Stimulated activated effector memory CD8-positive, alpha-beta T cell treated with anti-CD3 and anti-CD28 coated beads, Interleukin-12 subunit alpha, Interleukin-12 subunit beta, amount 100 ng/mL, for 72 hours (primary cell): ENCODE measurements around the gene CUX1.
"Not testable (repeated sequence)": the region's sequence is repeated elsewhere in the genome, so short reads cannot be mapped to it uniquely, and the experiment has no call there.

ENCODE experiments used
- ATAC-seq: fragments of 150-1000 bp; cut with Tn5 transposase; 2 replicates; pipeline ENCODE4 v1.10.0; 2021
- DNase-seq, 2 donors: peaks; one replicate each; pipeline ENCODE4 v3.0.0; 2021 to 2022; ENCODE audit warnings: low spot score in 2 of 2
- H3K27ac Mint-ChIP-seq: one replicate; pipeline ENCODE4 v1.8.0; 2022; ENCODE audit warnings: mild to moderate bottlenecking, mixed read lengths
- H3K36me3 Mint-ChIP-seq: one replicate; pipeline ENCODE4 v1.8.0; 2022; ENCODE audit warnings: mild to moderate bottlenecking, mixed read lengths
- H3K4me1 Mint-ChIP-seq: one replicate; pipeline ENCODE4 v1.8.0; 2022; ENCODE audit warnings: mixed read lengths
- H3K4me3 Mint-ChIP-seq: one replicate; pipeline ENCODE4 v1.8.0; 2022; ENCODE audit warnings: mild to moderate bottlenecking, mixed read lengths
- H3K9me3 Mint-ChIP-seq: one replicate; pipeline ENCODE4 v1.8.0; 2022; ENCODE audit warnings: mixed read lengths

The CUX1 gene

DNA sequence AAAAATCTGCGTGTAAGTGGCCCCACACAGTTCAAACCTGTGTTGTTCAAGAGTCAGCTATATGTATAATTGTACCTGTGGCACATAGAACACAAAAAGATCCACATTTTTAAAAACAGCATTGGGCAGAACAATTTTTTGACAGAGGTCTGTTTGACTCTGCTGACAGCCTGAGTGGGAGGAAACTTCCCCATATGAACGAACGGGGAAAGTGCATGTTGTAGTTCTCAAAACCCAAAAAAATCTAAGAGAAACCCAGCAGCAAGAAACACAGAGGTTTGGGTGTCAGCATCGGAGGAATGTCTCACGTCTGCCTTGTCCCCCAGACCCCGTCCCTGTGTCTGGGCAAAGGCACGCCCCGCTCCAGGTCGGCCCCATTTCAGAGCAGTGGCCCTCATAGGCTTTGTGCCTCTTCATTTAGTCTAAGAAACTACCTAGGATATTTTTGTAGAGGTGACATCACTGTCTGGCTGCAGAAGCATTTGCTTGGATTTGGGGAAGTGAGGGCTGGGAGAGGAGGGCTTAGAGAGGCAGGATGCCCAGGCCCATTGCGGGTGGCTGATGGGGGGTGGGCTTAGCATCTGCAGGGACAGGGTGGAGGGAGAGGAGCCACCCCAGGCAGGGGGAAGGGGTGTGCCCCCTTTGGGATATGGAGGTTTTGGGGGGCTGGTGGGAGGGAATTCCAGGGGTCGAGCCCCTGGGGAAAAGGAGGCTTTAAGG lies 11.0 kb downstream of the CUX1 start:
- ATAC-seq, result no peak
- Mint-ChIP-seq H3K27ac (no peak overlapping the region), H3K4me1 (peaks cover 30% of the 10 kb centered on the region), H3K36me3 (peaks cover 6% of the 10 kb centered on the region), H3K9me3 (no peaks in the 10 kb centered on the region), H3K4me3 (no peak overlapping the region)
- no peak for DNase-seq

DNA sequence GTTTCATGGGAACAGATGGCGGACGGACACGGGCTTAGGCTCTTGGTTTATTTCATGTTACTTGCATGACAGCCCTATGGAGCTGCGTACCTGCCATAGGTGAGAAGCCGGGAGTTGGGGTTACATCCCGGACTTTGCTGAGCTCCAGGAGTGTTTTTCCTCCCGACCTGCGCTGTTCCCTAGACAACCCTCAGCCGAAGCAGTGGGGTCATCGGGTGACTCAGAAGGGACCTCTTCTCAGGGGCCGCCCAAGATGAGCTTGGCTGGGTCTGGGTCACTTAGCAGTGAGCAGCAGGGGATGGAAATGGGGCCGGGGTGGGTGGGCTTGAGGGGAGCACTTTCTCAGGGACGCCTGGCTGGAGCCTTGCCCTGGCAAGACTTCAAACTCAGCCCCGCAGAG lies 11.9 kb downstream of the CUX1 start:
- H3K4me3 Mint-ChIP-seq, result no peak overlapping the region
- H3K36me3 Mint-ChIP-seq, result peaks cover 6% of the 10 kb centered on the region
- H3K9me3 Mint-ChIP-seq, result no peaks in the 10 kb centered on the region
- H3K4me1 Mint-ChIP-seq, result peaks cover 30% of the 10 kb centered on the region
- no peak overlapping the region for H3K27ac Mint-ChIP-seq
- ATAC-seq (no peak), DNase-seq (no peak)

DNA sequence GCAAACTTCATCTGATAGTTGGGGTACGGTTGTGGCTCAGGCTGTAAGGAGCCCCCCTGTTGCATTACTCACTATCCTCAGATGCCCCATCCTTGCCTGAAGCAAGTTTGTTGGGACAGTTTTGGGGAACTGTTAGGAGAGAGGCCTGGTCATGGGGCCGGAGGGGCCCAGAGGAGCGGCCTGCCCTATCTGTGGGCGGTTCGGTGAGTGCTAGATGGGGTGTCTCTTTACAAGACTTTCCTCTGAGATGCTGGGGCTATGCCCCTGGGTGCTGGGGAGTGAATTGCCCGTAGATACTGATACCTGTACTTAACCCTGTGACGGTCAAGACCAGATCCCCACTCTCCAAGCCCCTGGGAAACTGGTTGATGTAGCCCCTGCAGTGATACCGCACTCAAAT lies 12.4 kb downstream of the CUX1 start:
- peaks cover 30% of the 10 kb centered on the region for H3K4me1 Mint-ChIP-seq
- no peak for ATAC-seq

DNA sequence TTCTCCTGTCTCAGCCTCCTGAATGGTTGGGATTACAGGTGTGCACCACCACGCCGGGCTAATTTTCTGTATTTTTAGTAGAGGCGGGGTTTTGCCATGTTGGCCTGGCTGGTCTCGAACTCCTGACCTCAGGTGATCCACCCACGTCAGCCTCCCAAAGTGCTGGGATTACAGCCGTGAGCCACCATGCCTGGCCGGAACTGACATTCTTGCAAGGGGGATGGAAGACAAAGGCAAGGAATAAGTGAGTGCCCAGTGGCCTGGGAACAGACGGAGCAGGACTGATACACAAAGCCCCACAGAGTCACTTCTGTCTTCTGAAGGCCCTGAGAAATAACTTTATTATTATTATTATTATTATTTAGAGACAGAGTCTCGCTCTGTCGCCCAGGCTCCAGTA lies 14.0 kb downstream of the CUX1 start:
- not testable (repeated sequence) for DNase-seq, H3K9me3 Mint-ChIP-seq, H3K36me3 Mint-ChIP-seq, H3K4me3 Mint-ChIP-seq, ATAC-seq, H3K27ac Mint-ChIP-seq
- H3K4me1 Mint-ChIP-seq, result peaks cover 32% of the 10 kb centered on the region

More for the DNA sequence above, 12.4 kb downstream of the CUX1 start:
- Mint-ChIP-seq H3K27ac (no peak overlapping the region), H3K9me3 (no peaks in the 10 kb centered on the region), H3K4me3 (no peak overlapping the region), H3K36me3 (peaks cover 6% of the 10 kb centered on the region)
- no peak for DNase-seq

DNA sequence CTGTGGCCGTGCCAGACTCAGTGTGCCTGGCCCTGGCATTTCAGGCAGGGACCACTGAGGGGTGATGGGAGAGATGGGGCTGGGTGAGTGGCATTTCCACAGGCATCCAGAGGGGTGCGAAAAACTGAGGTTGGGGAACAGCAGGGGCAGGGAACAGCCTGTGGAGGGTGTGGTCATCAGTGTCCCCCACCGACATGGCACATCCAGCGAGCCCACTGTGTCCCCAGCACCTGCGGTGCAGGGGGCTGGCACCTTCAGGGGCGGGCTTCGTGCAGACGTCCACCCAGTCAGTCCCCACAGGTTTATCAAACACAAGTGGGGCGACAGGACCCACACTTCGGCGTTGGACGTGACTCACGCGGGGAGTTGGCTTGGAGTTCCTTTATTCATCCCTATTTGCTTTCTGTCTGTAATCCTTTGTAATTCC lies 14.8 kb downstream of the CUX1 start:
- ATAC-seq (no peak), DNase-seq (no peak)
- Mint-ChIP-seq H3K4me3 (no peak overlapping the region), H3K36me3 (peaks cover 6% of the 10 kb centered on the region), H3K9me3 (no peaks in the 10 kb centered on the region), H3K4me1 (peaks cover 25% of the 10 kb centered on the region), H3K27ac (no peak overlapping the region)

DNA sequence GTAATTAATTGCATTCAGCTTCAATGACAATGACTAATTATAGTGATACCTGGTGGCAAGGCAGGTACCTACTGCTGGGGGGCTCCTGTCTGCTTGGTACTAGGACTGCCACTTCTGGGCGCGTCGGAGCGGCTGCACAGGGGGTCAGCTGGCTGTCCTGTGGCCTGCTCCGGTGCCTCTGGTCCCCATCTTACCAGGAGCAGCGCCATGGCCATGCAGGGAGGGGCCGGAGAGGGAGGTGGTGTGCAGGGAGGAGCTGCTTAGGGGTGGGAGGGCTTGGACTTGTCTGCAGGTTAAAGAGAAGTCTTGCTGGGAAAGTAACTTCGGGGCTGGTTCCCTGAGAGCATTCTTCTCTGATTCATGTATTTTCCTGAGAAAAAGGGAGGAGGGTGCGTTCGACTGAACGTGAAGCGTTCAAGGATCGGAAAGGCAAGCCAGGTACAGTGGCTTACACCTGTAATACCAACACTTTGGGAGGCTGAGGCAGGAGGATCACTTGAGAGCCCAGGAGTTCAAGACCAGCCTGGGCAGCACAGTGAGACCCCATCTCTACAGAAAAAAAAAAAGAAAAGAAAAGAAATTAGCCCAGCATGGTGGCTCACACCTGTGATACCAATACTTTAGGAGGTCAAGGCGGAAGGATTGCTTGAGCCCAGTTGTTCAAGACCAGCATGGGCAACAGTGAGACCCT lies 15.4 kb downstream of the CUX1 start:
- Mint-ChIP-seq H3K36me3 (peaks cover 2% of the 10 kb centered on the region), H3K4me3 (no peak overlapping the region), H3K4me1 (peaks cover 19% of the 10 kb centered on the region), H3K9me3 (no peaks in the 10 kb centered on the region), H3K27ac (peak overlapping the region; percentile 41)
- ATAC-seq, result no peak
- DNase-seq, result no peak

DNA sequence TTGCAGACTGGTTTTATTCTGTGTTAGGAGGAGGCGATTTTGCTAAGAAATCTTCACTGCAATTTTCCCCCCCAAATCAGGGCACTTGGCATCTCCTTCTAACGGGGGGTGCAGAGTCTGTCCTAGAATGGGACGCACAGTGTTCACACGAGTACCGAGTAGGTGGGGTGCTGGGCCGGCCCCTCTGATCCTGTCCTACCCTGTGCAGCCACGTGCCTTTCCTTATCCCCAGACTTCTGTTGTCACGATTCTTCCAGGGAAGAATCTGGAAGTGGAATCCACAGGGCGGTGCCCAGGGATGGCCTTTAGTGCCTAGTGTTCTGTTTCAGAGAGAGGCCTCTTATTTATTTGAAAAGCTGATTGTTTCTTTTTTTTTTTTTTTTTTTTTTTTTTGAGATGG lies 16.4 kb downstream of the CUX1 start:
- no peaks in the 10 kb centered on the region for H3K36me3 Mint-ChIP-seq
- H3K4me3 Mint-ChIP-seq, result no peak overlapping the region
- no peak overlapping the region for H3K27ac Mint-ChIP-seq
- H3K9me3 Mint-ChIP-seq, result no peaks in the 10 kb centered on the region
- ATAC-seq (no peak), DNase-seq (no peak)
- H3K4me1 Mint-ChIP-seq, result peaks cover 18% of the 10 kb centered on the region

DNA sequence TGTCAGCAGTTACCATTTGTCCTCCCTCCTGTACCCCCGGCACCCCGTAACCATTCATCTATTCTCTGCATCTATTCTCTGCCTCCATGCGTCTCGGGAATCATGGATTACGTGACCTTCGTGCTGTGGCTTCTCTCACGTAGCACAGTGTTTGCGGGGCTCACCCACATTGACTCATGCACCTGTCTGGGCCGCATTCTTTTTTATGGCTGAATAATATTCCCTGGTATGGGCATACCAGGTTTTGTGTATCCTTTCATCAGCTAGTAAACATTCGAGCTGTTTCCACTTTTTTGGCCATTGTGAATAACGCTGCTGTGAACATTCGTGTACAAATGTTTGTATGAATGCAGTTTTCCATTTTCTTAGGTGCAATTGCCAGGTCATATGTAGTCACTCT lies 17.7 kb downstream of the CUX1 start:
- no peak overlapping the region for H3K27ac Mint-ChIP-seq
- H3K4me3 Mint-ChIP-seq, result no peak overlapping the region
- H3K36me3 Mint-ChIP-seq, result no peaks in the 10 kb centered on the region
- DNase-seq (no peak), ATAC-seq (no peak)
- H3K9me3 Mint-ChIP-seq, result no peaks in the 10 kb centered on the region
- peaks cover 20% of the 10 kb centered on the region for H3K4me1 Mint-ChIP-seq

DNA sequence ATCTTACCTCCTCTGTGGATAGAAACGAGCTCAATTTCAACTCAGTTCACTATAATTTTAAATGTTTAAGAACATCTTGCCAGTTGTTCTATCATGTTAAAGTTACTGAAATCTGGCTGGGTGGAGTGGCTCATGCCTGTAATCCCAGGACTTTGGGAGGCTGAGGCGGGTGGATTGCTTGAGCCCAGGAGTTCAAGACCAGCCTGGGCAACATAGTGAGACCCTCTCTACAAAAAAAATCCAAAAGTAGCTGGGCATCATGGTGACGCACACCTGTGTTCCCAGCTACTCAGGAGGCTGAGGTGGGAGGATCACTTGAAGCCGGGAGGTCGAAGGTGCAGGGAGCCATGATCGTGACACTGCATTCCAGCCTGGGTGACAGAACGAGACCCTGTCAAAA lies 20.0 kb downstream of the CUX1 start:
- peaks cover 20% of the 10 kb centered on the region for H3K4me1 Mint-ChIP-seq
- H3K4me3 Mint-ChIP-seq, H3K36me3 Mint-ChIP-seq, H3K27ac Mint-ChIP-seq, H3K9me3 Mint-ChIP-seq, DNase-seq, ATAC-seq: not testable (repeated sequence)

DNA sequence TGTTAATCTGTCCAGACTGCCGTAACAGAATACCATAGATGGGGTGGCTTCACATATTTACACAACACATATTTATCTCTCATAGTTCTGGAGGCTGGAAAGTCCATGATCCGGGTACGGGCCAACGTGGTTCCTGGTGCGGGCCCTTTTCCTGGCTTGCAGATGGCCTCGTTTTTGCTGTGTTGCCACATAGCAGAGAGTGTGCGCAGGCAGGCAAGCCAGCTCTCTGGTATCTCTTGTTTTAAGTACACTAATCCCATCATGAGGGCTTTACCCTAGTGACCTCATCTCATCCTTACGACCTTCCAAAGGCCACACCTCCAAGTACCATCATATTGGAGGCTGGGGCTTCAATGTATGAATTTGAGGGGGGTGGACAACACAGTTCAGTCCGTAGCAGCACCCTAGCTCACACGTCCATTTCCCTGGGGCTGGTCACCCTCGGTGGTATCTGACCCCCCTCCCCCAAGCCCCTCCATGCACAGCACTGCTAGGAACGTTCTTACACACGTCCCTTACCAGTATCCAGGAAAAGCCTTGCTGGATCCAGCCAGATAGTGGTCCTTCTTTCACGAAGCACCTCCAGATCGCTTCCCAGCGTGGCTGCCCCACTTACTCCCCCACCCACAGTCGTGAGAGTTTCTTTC lies 21.5 kb downstream of the CUX1 start:
- peaks cover 15% of the 10 kb centered on the region for H3K4me1 Mint-ChIP-seq
- ATAC-seq, result no peak
- H3K36me3 Mint-ChIP-seq, result no peaks in the 10 kb centered on the region
- H3K4me3 Mint-ChIP-seq, result no peak overlapping the region
- no peak for DNase-seq
- H3K27ac Mint-ChIP-seq, result no peak overlapping the region
- no peaks in the 10 kb centered on the region for H3K9me3 Mint-ChIP-seq

DNA sequence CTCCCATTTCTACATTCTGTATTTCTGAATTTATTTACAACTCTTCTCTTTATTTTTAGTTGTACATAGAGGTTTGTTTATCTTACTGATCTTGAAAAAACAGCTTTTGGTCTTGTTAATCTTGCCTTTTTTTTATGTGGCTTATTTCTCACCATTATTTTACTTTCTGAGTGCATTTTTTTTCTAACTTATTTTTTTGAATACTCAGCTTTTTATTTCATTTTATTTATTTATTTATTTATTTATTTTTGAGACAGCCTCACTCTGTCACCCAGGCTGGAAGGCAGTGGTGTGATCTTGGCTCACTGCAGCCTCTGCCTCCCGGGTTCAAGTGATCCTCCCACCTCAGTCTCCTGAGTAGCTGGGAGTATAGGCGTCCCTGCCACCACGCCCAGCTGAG lies 23.9 kb downstream of the CUX1 start:
- H3K36me3 Mint-ChIP-seq, result no peaks in the 10 kb centered on the region
- ATAC-seq (no peak), DNase-seq (no peak)
- H3K4me1 Mint-ChIP-seq, result peaks cover 16% of the 10 kb centered on the region
- H3K4me3 Mint-ChIP-seq, result no peak overlapping the region
- H3K9me3 Mint-ChIP-seq, result no peaks in the 10 kb centered on the region
- H3K27ac Mint-ChIP-seq, result no peak overlapping the region

DNA sequence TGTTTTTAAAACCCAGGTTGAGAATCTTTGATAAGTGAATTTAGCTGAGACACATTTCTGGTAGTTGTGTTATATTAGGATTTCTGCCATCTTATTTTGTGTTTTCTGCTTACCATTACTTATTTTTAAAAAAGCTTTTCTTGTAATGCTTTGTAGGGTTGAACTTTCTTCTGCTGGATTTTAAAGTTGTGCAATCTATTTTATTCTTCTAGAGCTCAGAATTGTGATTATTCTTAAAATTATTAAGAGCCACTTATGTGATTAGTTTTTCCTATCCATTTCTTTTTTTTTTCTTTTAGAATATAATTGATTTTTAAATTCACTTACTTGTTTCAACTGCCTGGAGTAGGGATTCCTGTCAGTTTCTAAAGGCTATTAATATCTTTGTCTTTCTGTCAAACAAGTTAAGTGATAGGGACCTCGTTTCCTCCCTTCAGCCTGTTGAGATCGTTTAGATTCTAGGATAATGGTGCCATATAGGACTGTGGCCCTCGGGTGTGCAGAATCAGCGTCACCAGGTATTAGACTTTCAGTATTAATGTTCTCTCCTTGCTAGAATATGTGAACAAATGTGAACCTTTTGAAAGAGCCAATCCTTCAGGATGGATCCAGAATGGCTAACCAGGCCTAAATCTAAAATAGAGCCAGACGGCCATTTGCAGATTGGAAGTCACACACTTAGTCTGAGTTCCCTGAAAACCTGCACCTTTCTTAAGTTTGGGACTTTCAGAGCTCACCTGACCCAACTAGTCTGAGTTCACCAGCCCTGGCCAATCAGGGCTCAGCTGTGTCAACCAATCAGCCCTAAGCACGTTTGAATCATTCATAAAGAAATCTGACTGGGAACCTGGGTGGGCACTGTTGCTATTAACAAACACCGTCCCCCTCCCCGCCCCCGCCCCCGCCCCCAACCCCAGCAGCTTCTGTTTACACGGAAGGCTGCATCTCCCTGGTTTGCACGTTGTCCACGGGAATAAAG lies 26.2 kb downstream of the CUX1 start:
- Mint-ChIP-seq H3K4me3 (no peak overlapping the region), H3K9me3 (no peaks in the 10 kb centered on the region), H3K36me3 (no peaks in the 10 kb centered on the region), H3K4me1 (peaks cover 21% of the 10 kb centered on the region), H3K27ac (no peak overlapping the region)
- DNase-seq (no peak), ATAC-seq (no peak)

DNA sequence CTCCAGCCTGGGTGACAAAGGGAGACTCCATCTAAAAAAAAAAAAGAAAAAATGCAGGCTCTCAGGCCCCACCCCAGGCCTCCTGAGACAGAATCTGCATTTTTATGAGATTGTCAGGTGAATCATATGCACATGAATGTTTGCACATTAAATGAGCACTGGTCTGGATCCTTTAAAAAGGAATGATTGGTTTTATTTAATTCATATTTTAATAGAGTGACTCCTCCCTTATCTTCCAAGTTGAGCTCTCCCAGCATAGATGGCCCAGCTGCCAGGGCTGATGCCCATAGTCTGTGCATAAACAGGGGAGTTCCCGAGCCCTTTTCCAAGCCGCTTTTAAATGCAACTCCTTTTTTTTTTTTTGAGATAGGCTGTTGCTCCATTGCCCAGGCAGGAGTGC lies 28.5 kb downstream of the CUX1 start:
- no peak overlapping the region for H3K4me3 Mint-ChIP-seq
- peaks cover 13% of the 10 kb centered on the region for H3K4me1 Mint-ChIP-seq
- no peak overlapping the region for H3K27ac Mint-ChIP-seq
- ATAC-seq, result no peak
- no peak for DNase-seq
- H3K9me3 Mint-ChIP-seq, result peaks cover 3% of the 10 kb centered on the region
- no peaks in the 10 kb centered on the region for H3K36me3 Mint-ChIP-seq

DNA sequence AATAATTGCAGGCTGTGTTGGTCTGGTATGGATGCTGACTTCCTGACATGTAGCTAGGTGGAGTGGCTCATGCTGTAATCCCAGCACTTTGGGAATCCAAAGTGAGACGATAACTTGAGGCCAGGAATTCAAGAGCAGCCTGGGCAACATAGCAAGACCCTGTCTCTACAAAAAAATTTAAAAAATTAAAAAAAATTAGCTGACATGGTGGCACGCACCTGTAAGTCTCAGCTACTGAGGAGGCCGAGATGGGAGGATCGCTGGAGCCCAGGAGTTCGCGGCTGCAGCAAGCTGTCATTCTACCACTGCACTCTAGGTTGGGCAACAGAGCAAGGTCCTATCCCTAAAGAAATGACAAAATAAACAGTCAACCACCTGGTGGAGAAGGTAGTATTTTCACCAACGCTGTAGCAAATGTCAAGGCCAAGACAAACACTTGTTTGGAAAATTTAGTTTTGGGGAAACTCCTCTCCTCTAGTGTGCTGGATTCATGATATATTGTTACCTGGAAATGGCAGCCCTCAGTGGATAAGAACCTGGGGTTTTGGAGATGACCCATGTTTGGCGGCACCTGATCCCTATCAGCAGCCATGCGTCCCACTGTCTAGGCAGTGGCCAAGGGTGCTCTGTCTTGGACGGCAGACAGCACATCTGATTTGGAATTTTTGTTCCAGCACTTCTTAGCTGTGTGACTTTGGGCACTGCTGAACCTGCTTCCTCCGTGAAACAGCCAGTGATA lies 29.5 kb downstream of the CUX1 start:
- H3K4me3 Mint-ChIP-seq, result no peak overlapping the region
- peaks cover 13% of the 10 kb centered on the region for H3K4me1 Mint-ChIP-seq
- ATAC-seq, result no peak
- H3K36me3 Mint-ChIP-seq, result no peaks in the 10 kb centered on the region
- DNase-seq, result no peak
- H3K9me3 Mint-ChIP-seq, result peaks cover 3% of the 10 kb centered on the region
- no peak overlapping the region for H3K27ac Mint-ChIP-seq
